ENCODE data around the gene NECTIN1.

Gene NECTIN1

DNA sequence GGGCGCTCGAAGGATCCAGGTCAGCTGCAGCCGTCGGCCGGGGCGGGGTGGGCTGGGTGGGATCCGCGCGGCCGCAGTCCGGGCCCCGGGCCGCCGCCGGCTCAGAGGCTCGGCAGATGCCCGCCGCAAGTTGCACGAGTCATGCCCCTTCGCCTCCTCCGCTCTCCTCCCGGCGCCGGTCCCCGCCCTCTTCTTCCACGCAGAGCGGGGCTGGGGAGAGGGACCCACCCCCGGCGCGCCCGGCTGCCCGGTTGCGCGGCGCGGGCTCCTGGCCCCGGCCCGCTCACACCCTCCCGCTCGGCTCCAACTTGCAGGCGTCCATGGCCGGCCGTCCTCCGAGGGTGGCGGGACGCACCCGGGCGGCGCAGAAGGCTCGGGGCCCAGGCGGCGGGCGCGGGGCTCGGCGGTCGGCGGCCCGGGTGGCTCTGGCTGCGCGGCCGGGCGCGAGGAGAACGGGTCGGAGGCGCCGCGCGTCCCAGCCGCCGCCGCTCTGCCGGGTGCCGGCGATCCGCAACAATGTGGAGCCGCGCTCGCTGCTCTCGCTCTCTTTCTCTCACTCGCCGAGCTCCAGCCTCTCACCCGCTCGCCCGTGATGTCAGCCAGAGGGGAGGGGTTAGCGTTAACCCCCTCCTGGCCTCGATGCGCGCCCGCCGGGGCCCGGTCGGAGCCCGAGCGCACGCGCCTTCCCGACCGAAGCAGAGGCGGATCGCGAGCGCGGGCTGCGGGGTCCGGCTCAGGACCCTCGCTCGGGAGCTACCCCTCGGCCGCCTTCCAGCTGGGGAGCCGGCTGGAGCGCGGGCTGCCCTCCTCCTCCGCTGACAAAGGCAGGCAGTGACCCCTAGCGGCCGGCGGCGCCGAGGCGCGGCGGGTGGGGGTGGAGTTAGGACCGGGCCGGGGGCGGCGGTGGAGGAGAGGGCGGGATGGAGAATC is at the start of gene NECTIN1:
Gene NECTIN1 (minus strand): TSS at position 550 of the 930 bp plus-strand sequence. CDS start 647 bp downstream, outside the sequence.
- peak; percentile 88 to 91 for DNase-seq

GRCh38 chr11:119778391-119779194 is 49.6 kb upstream of the NECTIN1 start:
- DNase-seq, result no peak

DNA sequence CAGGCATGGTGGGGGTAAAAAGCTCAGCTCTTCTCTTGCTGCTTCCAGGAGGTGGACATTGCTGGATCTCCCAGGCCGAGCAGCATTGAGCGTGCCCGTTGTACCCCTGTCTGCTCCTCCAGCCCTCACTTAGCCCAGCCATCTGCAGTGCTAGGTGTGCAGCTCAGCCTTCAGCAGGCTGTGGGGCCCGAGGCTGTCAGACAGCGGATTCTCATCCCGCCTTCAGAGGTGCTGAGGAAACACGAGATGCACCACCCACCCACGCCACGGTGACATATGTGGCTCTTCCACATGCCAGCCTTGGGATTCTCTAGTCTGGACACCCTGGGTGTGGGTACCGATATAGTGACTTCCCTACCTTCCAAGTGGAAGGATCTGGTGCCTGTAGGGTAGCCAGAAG is 48.9 kb upstream of the NECTIN1 start:
- DNase-seq, result no peak

- no peak for DNase-seq
These were observed 47.7 kb upstream of the NECTIN1 start for GRCh38 chr11:119776651-119777050.

DNA sequence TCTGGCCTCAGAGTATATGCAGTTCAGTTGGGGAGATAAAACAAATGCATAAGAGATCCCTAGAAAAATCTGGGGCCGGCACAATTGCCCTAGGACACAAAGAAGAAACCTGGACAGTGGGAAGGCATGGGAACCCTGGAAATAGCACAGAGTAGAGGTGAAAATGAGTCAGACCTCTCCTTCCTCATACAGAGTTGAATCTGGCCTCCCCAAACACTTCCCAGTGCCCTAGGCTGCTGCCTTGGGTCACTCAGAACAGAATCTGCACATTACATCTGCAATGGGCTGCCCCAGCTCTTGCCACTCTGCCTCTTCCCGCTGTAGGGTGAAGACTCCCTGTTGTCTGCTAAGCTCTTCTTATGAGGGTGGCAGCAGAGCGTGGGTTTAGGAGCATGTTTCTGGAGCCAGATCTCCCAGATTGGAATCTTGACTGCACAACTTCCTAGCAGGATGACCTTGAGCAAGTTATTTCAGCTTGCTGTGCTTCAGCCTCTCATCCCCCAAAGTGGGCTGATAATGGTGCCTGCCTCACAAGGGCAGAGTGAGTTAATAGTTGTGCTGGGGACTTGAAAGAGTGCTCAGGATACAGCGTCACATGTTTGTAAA is 47.1 kb upstream of the NECTIN1 start:
- DNase-seq, result no peak

GRCh38 chr11:119774172-119774763 is 45.3 kb upstream of the NECTIN1 start:
- DNase-seq, result no peak

GRCh38 chr11:119772641-119773415 is 43.8 kb upstream of the NECTIN1 start:
- peak; percentile 35 to 68 for DNase-seq

DNA sequence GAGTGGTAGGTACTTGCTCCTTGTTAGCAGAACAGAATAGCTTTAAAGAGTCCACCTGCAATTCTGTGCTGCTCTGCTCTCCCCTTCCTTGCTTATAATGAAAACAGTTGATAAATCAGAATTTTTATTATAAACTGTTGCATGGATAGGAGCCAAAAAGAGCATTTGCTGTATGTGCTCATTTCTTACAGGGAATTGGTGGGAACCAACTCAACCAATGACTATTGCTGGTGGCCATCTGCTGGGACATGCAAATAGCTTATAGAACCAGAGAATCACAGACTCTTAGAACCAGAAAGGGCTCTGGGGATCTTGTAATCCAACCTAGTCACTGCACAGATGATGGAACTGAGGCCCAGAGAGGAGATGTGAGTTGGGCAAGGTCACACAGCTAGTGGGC is 43.1 kb upstream of the NECTIN1 start:
- DNase-seq, result no peak

- no peak for DNase-seq
These were observed 42.3 kb upstream of the NECTIN1 start for GRCh38 chr11:119771172-119771770.

GRCh38 chr11:119765628-119766027 is 36.6 kb upstream of the NECTIN1 start:
- no peak for DNase-seq

DNA sequence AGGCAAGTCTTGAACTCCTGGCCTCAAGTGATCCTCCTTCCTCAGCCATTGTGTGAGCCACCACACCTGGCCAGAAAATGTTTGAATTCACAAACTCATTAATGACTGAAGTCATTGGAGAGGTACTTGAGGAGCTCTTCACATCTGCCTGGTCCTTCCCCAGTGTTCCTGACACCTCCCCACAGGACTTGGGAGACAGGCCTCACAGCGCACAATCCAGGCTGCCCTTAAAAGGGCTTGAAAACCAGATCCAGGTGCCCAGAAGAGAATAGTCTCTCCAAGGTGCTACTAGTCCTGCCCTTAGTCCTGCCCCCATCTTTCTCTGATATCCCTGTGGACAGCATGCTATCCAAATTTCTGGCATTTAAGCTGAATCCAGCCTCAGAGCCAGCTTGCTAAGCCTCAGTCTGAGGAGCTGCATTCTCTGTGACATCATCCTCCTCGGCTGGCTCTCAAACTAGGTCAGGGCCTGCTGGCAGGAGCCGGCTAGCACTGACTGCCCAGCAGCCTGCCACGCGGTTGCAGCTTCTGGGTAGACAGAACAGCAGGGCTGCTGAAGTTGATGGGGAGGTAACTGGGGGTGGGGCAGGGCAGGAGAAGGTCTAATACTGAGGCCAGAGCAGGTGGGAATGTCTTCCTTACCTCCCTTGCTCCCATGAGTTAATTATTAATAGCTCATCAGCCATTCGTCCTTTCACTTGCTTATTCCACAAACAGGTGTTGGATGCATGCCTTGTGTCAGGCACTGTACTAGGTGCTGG is 35.3 kb upstream of the NECTIN1 start:
- DNase-seq, result no peak

- no peak for DNase-seq
These were observed 34.2 kb upstream of the NECTIN1 start for GRCh38 chr11:119763071-119763728.

GRCh38 chr11:119759747-119760412 is 30.9 kb upstream of the NECTIN1 start:
- no peak for DNase-seq

GRCh38 chr11:119759324-119759723 is 30.3 kb upstream of the NECTIN1 start:
- no peak for DNase-seq

GRCh38 chr11:119758291-119758690 is 29.3 kb upstream of the NECTIN1 start:
- DNase-seq, result no peak

- no peak for DNase-seq
These were observed 28.4 kb upstream of the NECTIN1 start for GRCh38 chr11:119757378-119757777.

- no peak for DNase-seq
These were observed 27.3 kb upstream of the NECTIN1 start for GRCh38 chr11:119756169-119756865.

DNA sequence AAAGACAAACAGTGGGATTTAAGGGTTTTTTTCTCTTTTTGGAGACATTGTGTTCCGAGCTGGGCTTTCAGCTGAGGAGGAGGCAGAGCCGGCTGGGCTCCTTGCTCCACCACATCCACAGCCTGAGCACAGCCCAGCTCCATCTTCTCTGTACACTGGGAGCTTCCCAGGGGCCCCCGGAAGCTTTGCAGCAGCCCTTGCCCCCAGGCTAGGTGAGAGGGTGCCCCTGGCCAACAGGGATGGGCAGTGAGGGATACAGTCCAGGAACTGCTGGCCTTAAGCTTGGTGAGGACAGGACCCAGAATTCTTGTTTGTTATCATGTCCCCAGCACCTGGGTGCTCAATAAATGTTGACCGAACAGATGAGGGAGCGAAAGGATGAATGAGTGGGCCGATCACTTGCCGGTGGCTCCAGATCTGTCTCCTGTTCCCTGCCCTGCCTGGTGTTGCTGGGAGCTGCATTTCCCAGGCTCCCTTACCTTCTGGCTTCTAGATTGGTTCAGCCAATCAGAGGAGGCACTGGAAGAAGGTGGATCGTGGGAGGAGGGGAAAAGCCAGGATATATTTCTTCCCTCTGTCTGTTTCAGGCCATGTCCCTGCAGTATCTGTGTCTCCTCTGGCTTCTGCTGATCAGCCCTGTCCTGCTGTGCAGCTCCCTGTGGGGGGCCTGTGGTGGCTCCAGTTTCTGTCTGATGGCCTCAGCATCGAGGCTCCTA is 26.5 kb upstream of the NECTIN1 start:
- DNase-seq, result no peak
